Mesothelial cell of epicardium (in vitro differentiated cells): Measurements from ENCODE around the gene STXBP6. TPM values are rescaled to one million over a fixed set of nuclear protein-coding genes. Genes with fewer than 3 reads are reported as not detected.
A peak's percentile ranks its signal among the peaks of the same experiment; 100 is the strongest.

Source experiments
- DNase-seq, 2 experiments: peaks; one replicate each; pipeline ENCODE4 v3.0.0; 2021; ENCODE audit warnings: low spot score in 2 of 2; ENCODE audit not compliant: unreplicated experiment in 2 of 2
- H3K27ac Mint-ChIP-seq: 2 replicates; pipeline ENCODE4 v1.8.0; 2021; ENCODE audit warnings: mixed read lengths
- H3K27me3 Mint-ChIP-seq: 2 replicates; pipeline ENCODE4 v1.8.0; 2021; ENCODE audit warnings: low read depth, mixed read lengths
- H3K36me3 Mint-ChIP-seq: 2 replicates; pipeline ENCODE4 v1.8.0; 2021; ENCODE audit warnings: mixed read lengths
- H3K4me1 Mint-ChIP-seq: 2 replicates; pipeline ENCODE4 v1.8.0; 2021; ENCODE audit warnings: mixed read lengths
- H3K4me3 Mint-ChIP-seq: 2 replicates; pipeline ENCODE4 v1.8.0; 2021; ENCODE audit warnings: mild to moderate bottlenecking, moderate library complexity, mixed read lengths
- H3K9me3 Mint-ChIP-seq: 2 replicates; pipeline ENCODE4 v1.8.0; 2021; ENCODE audit warnings: mixed read lengths
- total RNA-seq: library from RNA; stranded (reverse); gene quantifications from 3 replicates; pipeline ENCODE4 v1.2.1, GENCODE V29; 2021
- TF ChIP-seq, protein P1 (sequence below): fragments of 200-600 bp; sonication (generic); IDR thresholded peaks from one replicate; pipeline ENCODE4 v1.5.0; 2021; ENCODE audit warnings: antibody characterized with exemption; ENCODE audit not compliant: unreplicated experiment

The STXBP6 gene
- total RNA-seq, 1 donor from 2014 or later, result 16.6 TPM

- Mint-ChIP-seq H3K9me3 (no peaks in the 10 kb centered on the region), H3K4me1 (peaks cover 82% of the 10 kb centered on the region), H3K27ac (peak overlapping the region; percentile 98), H3K4me3 (no peak overlapping the region), H3K27me3 (no peaks in the 10 kb centered on the region), H3K36me3 (no peaks in the 10 kb centered on the region)
- DNase-seq, result no peak
- TF ChIP-seq, protein P1, sequence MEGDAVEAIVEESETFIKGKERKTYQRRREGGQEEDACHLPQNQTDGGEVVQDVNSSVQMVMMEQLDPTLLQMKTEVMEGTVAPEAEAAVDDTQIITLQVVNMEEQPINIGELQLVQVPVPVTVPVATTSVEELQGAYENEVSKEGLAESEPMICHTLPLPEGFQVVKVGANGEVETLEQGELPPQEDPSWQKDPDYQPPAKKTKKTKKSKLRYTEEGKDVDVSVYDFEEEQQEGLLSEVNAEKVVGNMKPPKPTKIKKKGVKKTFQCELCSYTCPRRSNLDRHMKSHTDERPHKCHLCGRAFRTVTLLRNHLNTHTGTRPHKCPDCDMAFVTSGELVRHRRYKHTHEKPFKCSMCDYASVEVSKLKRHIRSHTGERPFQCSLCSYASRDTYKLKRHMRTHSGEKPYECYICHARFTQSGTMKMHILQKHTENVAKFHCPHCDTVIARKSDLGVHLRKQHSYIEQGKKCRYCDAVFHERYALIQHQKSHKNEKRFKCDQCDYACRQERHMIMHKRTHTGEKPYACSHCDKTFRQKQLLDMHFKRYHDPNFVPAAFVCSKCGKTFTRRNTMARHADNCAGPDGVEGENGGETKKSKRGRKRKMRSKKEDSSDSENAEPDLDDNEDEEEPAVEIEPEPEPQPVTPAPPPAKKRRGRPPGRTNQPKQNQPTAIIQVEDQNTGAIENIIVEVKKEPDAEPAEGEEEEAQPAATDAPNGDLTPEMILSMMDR, result no peak
Observed at GRCh38 chr14:25090716-25091454, 40.9 kb upstream of the STXBP6 start.

DNA sequence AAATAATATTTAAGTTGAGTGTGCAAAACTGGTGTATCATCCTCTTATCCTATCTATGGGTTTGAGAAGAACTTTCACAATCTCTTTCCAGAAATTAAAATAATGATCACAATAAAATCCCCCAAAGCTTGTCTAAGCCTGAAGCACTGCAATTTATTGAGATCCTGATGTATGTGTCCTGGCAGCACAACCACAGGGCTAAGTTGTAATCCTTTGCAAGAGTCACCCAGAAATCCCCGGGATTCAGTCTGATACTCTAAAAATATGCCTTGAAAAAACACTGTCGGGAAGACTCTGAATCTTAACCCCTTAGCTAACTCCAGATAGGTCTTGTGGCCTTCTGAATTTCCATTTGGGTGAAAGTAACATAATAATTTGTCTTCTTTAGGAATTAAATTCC is 40.3 kb upstream of the STXBP6 start:
- Mint-ChIP-seq H3K9me3 (no peaks in the 10 kb centered on the region), H3K36me3 (no peaks in the 10 kb centered on the region), H3K4me1 (peaks cover 79% of the 10 kb centered on the region), H3K27me3 (no peaks in the 10 kb centered on the region), H3K27ac (peak overlapping the region; percentile 98), H3K4me3 (no peak overlapping the region)
- DNase-seq, result no peak
- TF ChIP-seq, protein P1, result no peak

DNA sequence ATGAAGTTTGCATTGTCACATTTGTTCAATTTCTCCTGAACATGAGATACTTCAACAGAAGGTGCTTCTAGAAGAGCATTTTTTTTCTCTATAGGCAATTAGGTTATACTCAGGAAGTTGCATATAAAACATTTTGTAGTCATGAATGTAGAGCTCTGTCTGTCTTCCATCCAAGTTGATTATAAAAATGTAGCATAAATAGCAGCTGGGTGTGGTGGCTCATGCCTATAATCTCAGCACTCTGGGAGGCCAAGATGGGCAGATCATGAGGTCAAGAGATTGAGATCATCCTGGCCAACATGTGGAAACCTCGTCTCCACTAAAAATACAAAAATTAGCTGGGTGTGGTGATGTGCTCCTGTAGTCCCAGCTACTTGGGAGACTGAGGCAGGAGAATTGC is 39.5 kb upstream of the STXBP6 start:
- Mint-ChIP-seq H3K4me1 (peaks cover 72% of the 10 kb centered on the region), H3K4me3 (no peak overlapping the region), H3K27ac (peak overlapping the region; percentile 94), H3K36me3 (no peaks in the 10 kb centered on the region), H3K9me3 (no peaks in the 10 kb centered on the region), H3K27me3 (no peaks in the 10 kb centered on the region)
- TF ChIP-seq, protein P1, result no peak
- no peak for DNase-seq

- peaks cover 59% of the 10 kb centered on the region for H3K4me1 Mint-ChIP-seq
- no peaks in the 10 kb centered on the region for H3K27me3 Mint-ChIP-seq
- H3K27ac Mint-ChIP-seq, result peak overlapping the region; percentile 71
- TF ChIP-seq, protein P1, result no peak
- no peak overlapping the region for H3K4me3 Mint-ChIP-seq
- H3K9me3 Mint-ChIP-seq, result no peaks in the 10 kb centered on the region
- DNase-seq, result no peak
- H3K36me3 Mint-ChIP-seq, result no peaks in the 10 kb centered on the region
Observed at GRCh38 chr14:25086821-25087396, 37.0 kb upstream of the STXBP6 start.

- Mint-ChIP-seq H3K36me3 (no peaks in the 10 kb centered on the region), H3K27ac (peak overlapping the region; percentile 84), H3K9me3 (no peaks in the 10 kb centered on the region), H3K4me3 (no peak overlapping the region), H3K4me1 (peaks cover 52% of the 10 kb centered on the region), H3K27me3 (no peaks in the 10 kb centered on the region)
- TF ChIP-seq, protein P1, result no peak
- no peak for DNase-seq
Observed at GRCh38 chr14:25086081-25086480, 36.1 kb upstream of the STXBP6 start.
